Measurements from ENCODE around the gene DACH2.

The DACH2 gene

GRCh38 chrX:86696951-86697350, 548.7 kb downstream of the DACH2 start:
- DNase-seq (ENCODE audit: low read depth), result no peak
- TF ChIP-seq CTCF (conservative IDR thresholded peaks at IDR 0.05; ENCODE audit: low read depth, low read length), result no peak
- no peak overlapping the region for H3K4me3 ChIP-seq (ENCODE audit: low read length)

GRCh38 chrX:86711531-86712180, 563.4 kb downstream of the DACH2 start:
- no peak overlapping the region for H3K4me3 ChIP-seq (ENCODE audit: low read length)
- no peak for DNase-seq (ENCODE audit: low read depth)
- no peak for TF ChIP-seq CTCF (conservative IDR thresholded peaks at IDR 0.05; ENCODE audit: low read depth, low read length)

- no peak overlapping the region for H3K4me3 ChIP-seq (ENCODE audit: low read length)
- no peak for TF ChIP-seq CTCF (conservative IDR thresholded peaks at IDR 0.05; ENCODE audit: low read depth, low read length)
- DNase-seq (ENCODE audit: low read depth), result no peak
Measured at GRCh38 chrX:86714441-86714840, 566.2 kb downstream of the DACH2 start.

GRCh38 chrX:86724277-86724676, 576.0 kb downstream of the DACH2 start:
- no peak for DNase-seq (ENCODE audit: low read depth)
- no peak for TF ChIP-seq CTCF (conservative IDR thresholded peaks at IDR 0.05; ENCODE audit: low read depth, low read length)

GRCh38 chrX:86747091-86747490, 598.8 kb downstream of the DACH2 start:
- H3K4me3 ChIP-seq (ENCODE audit: low read length), result no peak overlapping the region
- DNase-seq (ENCODE audit: low read depth), result no peak
- TF ChIP-seq CTCF (conservative IDR thresholded peaks at IDR 0.05; ENCODE audit: low read depth, low read length), result no peak

More at GRCh38 chrX:86724277-86724676, 576.0 kb downstream of the DACH2 start:
- no peak overlapping the region for H3K4me3 ChIP-seq (ENCODE audit: low read length)

GRCh38 chrX:86805241-86805640, 657.0 kb downstream of the DACH2 start:
- no peak for TF ChIP-seq CTCF (conservative IDR thresholded peaks at IDR 0.05; ENCODE audit: low read depth, low read length)
- DNase-seq (ENCODE audit: low read depth), result no peak
- no peak overlapping the region for H3K4me3 ChIP-seq (ENCODE audit: low read length)

GRCh38 chrX:86806786-86807185, 658.5 kb downstream of the DACH2 start:
- no peak overlapping the region for H3K4me3 ChIP-seq (ENCODE audit: low read length)
- no peak for DNase-seq (ENCODE audit: low read depth)
- peak; percentile 28 for TF ChIP-seq CTCF (conservative IDR thresholded peaks at IDR 0.05; ENCODE audit: low read depth, low read length)

Measured in retinal pigment epithelial cell (primary cell).